Adipocyte (in vitro differentiated cells): ENCODE results near the gene DMXL2.
"Not testable (repeated sequence)": the region's sequence is repeated elsewhere in the genome, so short reads cannot be mapped to it uniquely, and the experiment has no call there.

ENCODE experiments used
- DNase-seq: peaks from one replicate; pipeline ENCODE4 v3.0.0-alpha.2; 2015; ENCODE audit warnings: low read depth
- H3K27me3 ChIP-seq: replicated peaks from 2 replicates; pipeline ENCODE4 v1.7.0; 2013; ENCODE audit warnings: mild to moderate bottlenecking, low read length, moderate library complexity; ENCODE audit not compliant: control insufficient read depth, insufficient read depth
- H3K36me3 ChIP-seq: 2 replicates; pipeline ENCODE4 v1.7.0; 2013; ENCODE audit warnings: low read length, mild to moderate bottlenecking, moderate library complexity; ENCODE audit not compliant: control insufficient read depth, insufficient read depth, severe bottlenecking
- H3K4me1 ChIP-seq: 2 replicates; pipeline ENCODE4 v1.7.0; 2013; ENCODE audit warnings: mild to moderate bottlenecking, low read length, moderate library complexity; ENCODE audit not compliant: control insufficient read depth, insufficient read depth
- H3K4me3 ChIP-seq: 2 replicates; pipeline ENCODE4 v1.7.0; 2013; ENCODE audit warnings: mild to moderate bottlenecking, low read length, moderate library complexity
- H3K9ac ChIP-seq: 2 replicates; pipeline ENCODE4 v1.7.0; 2013; ENCODE audit warnings: mild to moderate bottlenecking, low read length, moderate library complexity
- H3K9me3 ChIP-seq: 2 replicates; pipeline ENCODE4 v1.7.0; 2013; ENCODE audit warnings: mild to moderate bottlenecking, low read length, moderate library complexity; ENCODE audit not compliant: control insufficient read depth

DMXL2 gene

GRCh38 chr15:51438526-51438925 is 184.0 kb downstream of the DMXL2 start:
- no peak overlapping the region for H3K4me3 ChIP-seq
- DNase-seq: no peak
- H3K9ac ChIP-seq: no peak overlapping the region
- peaks cover 11% of the 10 kb centered on the region for H3K9me3 ChIP-seq
- no peaks in the 10 kb centered on the region for H3K36me3 ChIP-seq
- no peaks in the 10 kb centered on the region for H3K4me1 ChIP-seq
- H3K27me3 ChIP-seq: no peaks in the 10 kb centered on the region

DNA sequence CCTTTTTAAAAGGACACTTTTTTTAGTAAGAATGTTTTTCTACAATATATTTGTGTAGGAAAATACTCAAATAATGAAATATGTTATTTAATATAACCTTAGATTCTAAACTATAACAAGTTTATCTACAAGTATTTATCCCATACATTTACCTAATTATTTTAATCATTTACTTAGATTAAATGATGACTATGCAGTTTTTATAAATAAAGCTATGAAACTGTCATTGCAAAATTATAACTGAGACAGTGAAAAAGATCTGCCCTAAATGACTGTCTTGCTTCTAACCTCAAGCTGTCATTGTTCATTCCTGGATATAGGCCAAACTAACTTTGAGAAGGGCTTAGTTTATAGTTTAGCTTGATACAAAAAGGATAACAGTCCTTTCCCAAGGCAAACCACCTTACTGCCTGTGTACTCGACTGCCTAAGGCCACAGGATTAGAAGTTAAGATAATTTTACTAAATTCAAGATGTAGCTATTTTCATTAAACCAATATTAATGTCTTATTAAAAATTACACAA is 197.0 kb downstream of the DMXL2 start:
- H3K9ac ChIP-seq: no peak overlapping the region
- H3K4me3 ChIP-seq: no peak overlapping the region
- no peaks in the 10 kb centered on the region for H3K27me3 ChIP-seq

GRCh38 chr15:51424780-51425179 is 197.8 kb downstream of the DMXL2 start:
- no peak overlapping the region for H3K9ac ChIP-seq
- H3K9me3 ChIP-seq: no peaks in the 10 kb centered on the region
- peak; percentile 1 for DNase-seq
- no peaks in the 10 kb centered on the region for H3K27me3 ChIP-seq
- no peaks in the 10 kb centered on the region for H3K36me3 ChIP-seq
- H3K4me3 ChIP-seq: no peak overlapping the region
- H3K4me1 ChIP-seq: no peaks in the 10 kb centered on the region

More for the DNA sequence above, 197.0 kb downstream of the DMXL2 start:
- no peak for DNase-seq
- no peaks in the 10 kb centered on the region for H3K36me3 ChIP-seq
- H3K9me3 ChIP-seq: no peaks in the 10 kb centered on the region
- H3K4me1 ChIP-seq: no peaks in the 10 kb centered on the region

- H3K4me1 ChIP-seq, DNase-seq, H3K9ac ChIP-seq, H3K9me3 ChIP-seq, H3K27me3 ChIP-seq, H3K36me3 ChIP-seq, H3K4me3 ChIP-seq: not testable (repeated sequence)
These were observed 199.5 kb downstream of the DMXL2 start for GRCh38 chr15:51423040-51423439.

GRCh38 chr15:51416129-51416528 is 206.4 kb downstream of the DMXL2 start:
- no peak overlapping the region for H3K4me3 ChIP-seq
- no peaks in the 10 kb centered on the region for H3K4me1 ChIP-seq
- no peaks in the 10 kb centered on the region for H3K27me3 ChIP-seq

GRCh38 chr15:51414256-51414860 is 208.2 kb downstream of the DMXL2 start:
- H3K27me3 ChIP-seq: no peaks in the 10 kb centered on the region
- no peaks in the 10 kb centered on the region for H3K9me3 ChIP-seq
- H3K36me3 ChIP-seq: no peaks in the 10 kb centered on the region
- H3K9ac ChIP-seq: no peak overlapping the region
- H3K4me3 ChIP-seq: no peak overlapping the region
- no peaks in the 10 kb centered on the region for H3K4me1 ChIP-seq
- no peak for DNase-seq

More at GRCh38 chr15:51416129-51416528, 206.4 kb downstream of the DMXL2 start:
- Histone ChIP-seq H3K9me3 (no peaks in the 10 kb centered on the region), H3K9ac (no peak overlapping the region), H3K36me3 (no peaks in the 10 kb centered on the region)
- DNase-seq: no peak

DNA sequence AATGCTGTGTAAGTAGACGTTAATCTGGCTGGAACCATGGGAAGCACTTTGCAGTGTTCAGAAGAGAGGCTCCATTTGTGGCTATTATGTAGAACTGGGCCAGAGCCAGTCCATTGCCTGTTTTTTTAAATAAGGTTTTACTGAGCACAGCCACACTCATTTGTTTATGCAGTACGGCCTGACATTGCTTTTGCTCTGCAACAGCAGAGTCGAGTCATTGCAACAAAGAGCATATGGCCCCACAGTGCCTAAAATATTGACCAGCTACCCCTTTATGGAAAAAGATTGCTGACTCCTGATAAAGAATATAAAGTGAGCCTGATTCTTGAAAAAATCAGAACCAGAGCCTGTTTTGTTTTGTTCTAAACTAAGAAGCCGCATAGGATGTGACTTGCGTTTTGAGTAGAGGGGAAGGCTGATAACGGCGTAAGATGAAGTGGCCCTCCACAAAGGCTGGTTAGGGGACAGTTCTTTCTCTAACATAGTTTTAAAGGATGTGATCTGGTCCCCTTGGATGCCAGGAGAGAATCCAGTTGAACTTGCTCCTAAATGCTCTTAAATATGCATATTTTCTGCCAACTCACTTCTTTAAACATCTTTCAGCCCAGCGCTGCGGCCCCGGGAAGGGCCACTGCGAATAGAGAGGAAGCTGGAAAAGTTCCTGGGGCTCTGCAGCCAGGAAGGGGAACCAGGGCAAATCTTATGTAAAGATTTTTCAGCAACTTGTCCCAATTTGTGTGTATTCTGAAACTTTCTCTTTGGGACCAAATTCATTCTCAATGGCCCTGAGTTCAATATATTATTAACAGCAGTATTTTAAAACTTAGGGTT is 216.7 kb downstream of the DMXL2 start:
- Histone ChIP-seq H3K9me3 (no peaks in the 10 kb centered on the region), H3K4me1 (no peaks in the 10 kb centered on the region), H3K4me3 (no peak overlapping the region), H3K9ac (no peak overlapping the region), H3K36me3 (no peaks in the 10 kb centered on the region), H3K27me3 (peaks cover 3% of the 10 kb centered on the region)
- DNase-seq: no peak

DNA sequence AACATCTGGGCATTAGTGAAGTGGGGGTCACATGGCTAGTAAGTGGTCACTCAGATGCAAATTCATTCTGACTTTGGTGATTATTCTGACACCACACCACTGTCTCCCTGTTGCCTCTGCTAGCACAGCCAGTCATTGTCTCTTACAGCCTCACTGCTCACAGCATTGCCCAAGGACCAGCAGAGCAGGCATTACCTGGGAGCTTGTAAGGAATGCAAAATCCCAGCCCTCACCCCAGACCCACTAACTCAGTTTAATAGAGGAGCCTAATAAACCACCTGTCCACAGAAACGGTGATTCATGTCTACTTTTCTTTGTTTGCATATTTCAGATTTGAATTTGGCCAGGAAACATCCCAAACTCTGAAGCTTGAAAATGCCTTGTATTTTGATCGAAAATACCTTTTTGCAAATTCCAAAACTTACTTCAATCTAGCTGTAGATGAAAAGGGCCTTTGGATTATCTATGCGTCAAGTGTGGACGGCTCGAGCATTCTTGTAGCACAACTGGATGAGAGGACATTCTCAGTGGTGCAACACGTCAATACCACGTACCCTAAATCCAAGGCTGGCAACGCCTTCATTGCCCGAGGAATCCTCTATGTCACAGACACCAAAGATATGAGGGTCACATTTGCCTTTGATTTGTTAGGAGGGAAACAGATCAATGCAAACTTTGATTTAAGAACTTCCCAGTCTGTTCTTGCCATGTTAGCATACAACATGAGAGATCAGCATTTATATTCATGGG is 218.4 kb downstream of the DMXL2 start:
- H3K9ac ChIP-seq: no peak overlapping the region
- DNase-seq: no peak
- H3K4me3 ChIP-seq: no peak overlapping the region
- no peaks in the 10 kb centered on the region for H3K4me1 ChIP-seq
- no peaks in the 10 kb centered on the region for H3K9me3 ChIP-seq
- no peaks in the 10 kb centered on the region for H3K36me3 ChIP-seq
- peaks cover 9% of the 10 kb centered on the region for H3K27me3 ChIP-seq

GRCh38 chr15:51403072-51403878 is 219.3 kb downstream of the DMXL2 start:
- Histone ChIP-seq H3K4me1 (no peaks in the 10 kb centered on the region), H3K9me3 (no peaks in the 10 kb centered on the region), H3K4me3 (no peak overlapping the region), H3K27me3 (peaks cover 14% of the 10 kb centered on the region), H3K36me3 (no peaks in the 10 kb centered on the region), H3K9ac (no peak overlapping the region)
- peak; percentile 68 for DNase-seq

DNA sequence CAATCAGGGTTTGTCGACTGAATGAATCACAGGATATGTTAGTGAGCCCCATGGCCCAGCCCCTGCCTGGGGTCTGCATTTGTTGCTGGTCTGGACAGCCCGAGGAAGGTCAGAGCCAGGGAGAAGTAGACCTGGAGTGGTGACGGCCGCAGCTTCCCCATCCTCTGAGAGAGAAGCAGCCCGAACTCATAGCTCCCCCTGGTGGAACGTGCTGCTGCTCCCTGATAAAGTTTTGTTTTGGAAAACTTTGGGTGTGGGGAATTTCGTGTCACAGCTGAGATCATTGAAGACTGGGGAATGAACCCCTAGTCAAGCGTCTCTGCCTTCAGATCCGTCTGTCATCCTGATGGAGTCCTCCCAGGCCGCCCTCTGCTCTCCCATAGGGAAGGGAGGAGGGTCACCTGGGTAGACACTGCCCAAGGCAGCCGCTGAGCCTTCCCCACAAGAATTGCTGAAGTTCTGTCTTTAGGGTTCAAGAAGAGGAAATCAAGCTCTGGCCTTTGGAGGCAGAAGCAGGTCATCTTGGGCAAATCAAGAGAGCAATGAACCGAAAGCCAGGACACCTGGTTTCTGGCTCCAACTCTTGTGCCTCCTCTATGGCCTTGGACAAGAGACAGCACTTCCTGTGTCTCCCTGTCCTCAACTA is 220.6 kb downstream of the DMXL2 start:
- no peak overlapping the region for H3K4me3 ChIP-seq
- DNase-seq: peak; percentile 55
- H3K36me3 ChIP-seq: no peaks in the 10 kb centered on the region
- H3K4me1 ChIP-seq: no peaks in the 10 kb centered on the region
- no peak overlapping the region for H3K9ac ChIP-seq
- no peaks in the 10 kb centered on the region for H3K9me3 ChIP-seq
- H3K27me3 ChIP-seq: peaks cover 20% of the 10 kb centered on the region
